ENCODE measurements around the gene RASL10B. TPM values are rescaled to one million over a fixed set of nuclear protein-coding genes. Genes with fewer than 3 reads are reported as not detected.
A peak's percentile ranks its signal among the peaks of the same experiment; 100 is the strongest.

RASL10B gene
- total and polyA plus RNA-seq, 10 of the 15 experiments (the other 5 are each of a cell fraction or from before 2014, with no cell fraction given) = not detected

DNA sequence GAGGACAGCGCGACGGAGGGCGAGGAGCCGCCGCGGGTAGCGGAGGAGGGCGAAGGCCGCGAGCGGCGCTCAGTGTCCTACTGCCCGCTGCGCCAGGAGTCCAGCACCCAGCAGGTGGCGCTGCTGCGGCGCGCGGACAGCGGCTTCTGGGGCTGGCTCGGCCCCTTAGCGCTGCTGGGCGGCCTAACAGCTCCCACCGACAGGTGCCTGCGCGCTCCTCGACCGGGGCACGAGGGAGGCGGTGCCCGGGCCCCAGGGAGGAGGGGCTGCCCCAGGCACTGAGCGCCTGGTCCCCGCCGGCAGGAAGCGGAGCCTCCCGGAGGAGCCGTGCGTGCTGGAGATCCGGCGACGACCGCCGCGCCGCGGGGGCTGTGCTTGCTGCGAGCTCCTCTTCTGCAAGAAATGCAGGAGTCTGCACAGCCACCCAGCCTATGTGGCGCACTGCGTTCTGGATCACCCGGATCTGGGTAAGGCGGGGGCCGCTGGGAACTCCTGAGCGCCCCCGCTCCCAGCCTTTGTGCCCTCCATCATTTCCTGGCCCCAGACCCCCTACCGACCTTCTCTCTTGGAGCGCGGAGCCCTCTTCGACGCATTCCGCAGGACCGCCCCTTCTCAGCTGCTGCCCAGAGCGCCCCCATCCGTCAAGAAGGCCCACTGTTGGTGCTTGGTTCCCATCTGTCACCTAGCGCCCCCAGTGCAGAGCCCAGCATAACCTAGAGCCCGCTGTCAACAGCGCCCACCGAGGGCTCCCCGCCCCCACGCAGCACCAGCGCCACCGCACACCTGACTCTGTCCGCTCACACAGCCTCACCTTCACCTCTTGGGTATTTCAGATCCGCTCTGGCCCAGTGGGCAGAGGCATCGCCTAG is 32.9 kb downstream of the RASL10B start:
- H3K4me2 ChIP-seq (ENCODE audit: control insufficient read depth, insufficient read depth) = peak overlapping the region; percentile 79
- no peaks in the 10 kb centered on the region for H3K9me3 ChIP-seq (replicated peaks; ENCODE audit: control insufficient read depth, insufficient read depth, low read length)
- no peak overlapping the region for H3K27ac ChIP-seq (ENCODE audit: control insufficient read depth, insufficient read depth)
- peaks cover 5% of the 10 kb centered on the region for H3K4me1 ChIP-seq (ENCODE audit: control insufficient read depth, insufficient read depth, low read length)
- BruUV-seq (replicated peaks) = no TSS peak
- H3K36me3 ChIP-seq (ENCODE audit: control insufficient read depth in 2 of 2, insufficient read depth in 2 of 2, low read length in 1 of 2) = no peaks in the 10 kb centered on the region
- SMC1A ChIA-PET (ENCODE audit: uncharacterized antibody, unreplicated experiment) = interaction anchor here (0.8 to 3.6 kb wide), 9 partner anchors 17 to 205 kb away, joined by 3 to 33 read pairs (median 4); partner anchors contain the start of gene TAF15
- peak; percentile 98 for ATAC-seq
- no peaks in the 10 kb centered on the region for H3K79me2 ChIP-seq (ENCODE audit: control insufficient read depth, insufficient read depth, low read length)
- intact Hi-C loops (cut with micrococcal nuclease; ENCODE audit: unreplicated experiment) = no loop called here
- no peaks in the 10 kb centered on the region for H4K20me1 ChIP-seq (ENCODE audit: control insufficient read depth, insufficient read depth)
- in situ Hi-C loops (cut with MboI) = no loop called here
- peak overlapping the region; percentile 62 for H2AFZ ChIP-seq (ENCODE audit: control insufficient read depth, low read depth, low read length)
- WGBS (ENCODE audit: insufficient coverage, insufficient replicate concordance, low lambda C conversion rate, missing lambda C conversion rate) = 3% methylated on average over 71 of the region's 75 CpGs
- CTCF ChIA-PET = interaction anchor here (0.7 to 8.3 kb wide), 51 partner anchors 9 to 719 kb away, joined by 3 to 220 read pairs (median 4); partner anchors contain the start of genes GAS2L2, RDM1, SLFN12L and TAF15
- POLR2A ChIA-PET = interaction anchor here (0.6 to 2.3 kb wide), 6 partner anchors 32 to 163 kb away, joined by 3 to 24 read pairs (median 3); partner anchors contain the start of gene TAF15
- RAD21 ChIA-PET (ENCODE audit: unreplicated experiment) = interaction anchor here (0.7 to 2.9 kb wide), 8 partner anchors 17 to 440 kb away, joined by 3 to 50 read pairs (median 4); partner anchors contain the start of gene TAF15
- peak; percentile 49 for DNase-seq (ENCODE audit: low read depth, low spot score)
- H3K9ac ChIP-seq (ENCODE audit: control insufficient read depth, insufficient read depth, low read length) = no peak overlapping the region
- no peak for FAIRE-seq
- H3K4me3 ChIP-seq = peak overlapping the region; percentile 63; the same call in 1 of the 2 replicates
- H3K27me3 ChIP-seq (replicated peaks in 1 of 2; ENCODE audit: control insufficient read depth in 2 of 2, insufficient read depth in 2 of 2, low read length in 1 of 2) = peaks cover 0 to 6% of the 10 kb centered on the region in 2 experiments
- peak; percentile 98 for TF ChIP-seq SMARCA5 (IDR thresholded peaks at IDR 0.05)
- no peak for TF ChIP-seq KAT2A (conservative IDR thresholded peaks at IDR 0.05; ENCODE audit: control insufficient read depth, low read depth, low read length)
- TF ChIP-seq LARP7 (IDR thresholded peaks at IDR 0.05) = peak; percentile 93
- TF ChIP-seq YBX1 (IDR thresholded peaks at IDR 0.05) = no peak
- TF ChIP-seq, protein P1, sequence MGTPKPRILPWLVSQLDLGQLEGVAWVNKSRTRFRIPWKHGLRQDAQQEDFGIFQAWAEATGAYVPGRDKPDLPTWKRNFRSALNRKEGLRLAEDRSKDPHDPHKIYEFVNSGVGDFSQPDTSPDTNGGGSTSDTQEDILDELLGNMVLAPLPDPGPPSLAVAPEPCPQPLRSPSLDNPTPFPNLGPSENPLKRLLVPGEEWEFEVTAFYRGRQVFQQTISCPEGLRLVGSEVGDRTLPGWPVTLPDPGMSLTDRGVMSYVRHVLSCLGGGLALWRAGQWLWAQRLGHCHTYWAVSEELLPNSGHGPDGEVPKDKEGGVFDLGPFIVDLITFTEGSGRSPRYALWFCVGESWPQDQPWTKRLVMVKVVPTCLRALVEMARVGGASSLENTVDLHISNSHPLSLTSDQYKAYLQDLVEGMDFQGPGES (IDR thresholded peaks at IDR 0.05) = no peak
- no peak for TF ChIP-seq HDGF (IDR thresholded peaks at IDR 0.05)
- TF ChIP-seq IKZF2 (IDR thresholded peaks at IDR 0.05) = peak in 1 of 2 experiments; percentile 35; a peak in 1 of 4 replicates
- peak; percentile 78 for TF ChIP-seq DPF2 (IDR thresholded peaks at IDR 0.05)
- no peak for TF ChIP-seq SPI1 (IDR thresholded peaks at IDR 0.05; ENCODE audit: borderline replicate concordance, insufficient read depth, low read depth, low read length)
- peak; percentile 49 for TF ChIP-seq SP1 (IDR thresholded peaks at IDR 0.05; ENCODE audit: low read depth, low read length)
- no peak for TF ChIP-seq ZZZ3 (IDR thresholded peaks at IDR 0.05; ENCODE audit: control insufficient read depth, insufficient read length, low read depth)
- TF ChIP-seq SIN3A (IDR thresholded peaks at IDR 0.05; ENCODE audit: low read depth, low read length) = no peak
- TF ChIP-seq, protein P2, sequence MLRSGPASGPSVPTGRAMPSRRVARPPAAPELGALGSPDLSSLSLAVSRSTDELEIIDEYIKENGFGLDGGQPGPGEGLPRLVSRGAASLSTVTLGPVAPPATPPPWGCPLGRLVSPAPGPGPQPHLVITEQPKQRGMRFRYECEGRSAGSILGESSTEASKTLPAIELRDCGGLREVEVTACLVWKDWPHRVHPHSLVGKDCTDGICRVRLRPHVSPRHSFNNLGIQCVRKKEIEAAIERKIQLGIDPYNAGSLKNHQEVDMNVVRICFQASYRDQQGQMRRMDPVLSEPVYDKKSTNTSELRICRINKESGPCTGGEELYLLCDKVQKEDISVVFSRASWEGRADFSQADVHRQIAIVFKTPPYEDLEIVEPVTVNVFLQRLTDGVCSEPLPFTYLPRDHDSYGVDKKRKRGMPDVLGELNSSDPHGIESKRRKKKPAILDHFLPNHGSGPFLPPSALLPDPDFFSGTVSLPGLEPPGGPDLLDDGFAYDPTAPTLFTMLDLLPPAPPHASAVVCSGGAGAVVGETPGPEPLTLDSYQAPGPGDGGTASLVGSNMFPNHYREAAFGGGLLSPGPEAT (IDR thresholded peaks at IDR 0.05; ENCODE audit: low read depth) = no peak
- TF ChIP-seq ATF7 (IDR thresholded peaks at IDR 0.05; ENCODE audit: low read depth) = no peak
- TF ChIP-seq, protein P3, sequence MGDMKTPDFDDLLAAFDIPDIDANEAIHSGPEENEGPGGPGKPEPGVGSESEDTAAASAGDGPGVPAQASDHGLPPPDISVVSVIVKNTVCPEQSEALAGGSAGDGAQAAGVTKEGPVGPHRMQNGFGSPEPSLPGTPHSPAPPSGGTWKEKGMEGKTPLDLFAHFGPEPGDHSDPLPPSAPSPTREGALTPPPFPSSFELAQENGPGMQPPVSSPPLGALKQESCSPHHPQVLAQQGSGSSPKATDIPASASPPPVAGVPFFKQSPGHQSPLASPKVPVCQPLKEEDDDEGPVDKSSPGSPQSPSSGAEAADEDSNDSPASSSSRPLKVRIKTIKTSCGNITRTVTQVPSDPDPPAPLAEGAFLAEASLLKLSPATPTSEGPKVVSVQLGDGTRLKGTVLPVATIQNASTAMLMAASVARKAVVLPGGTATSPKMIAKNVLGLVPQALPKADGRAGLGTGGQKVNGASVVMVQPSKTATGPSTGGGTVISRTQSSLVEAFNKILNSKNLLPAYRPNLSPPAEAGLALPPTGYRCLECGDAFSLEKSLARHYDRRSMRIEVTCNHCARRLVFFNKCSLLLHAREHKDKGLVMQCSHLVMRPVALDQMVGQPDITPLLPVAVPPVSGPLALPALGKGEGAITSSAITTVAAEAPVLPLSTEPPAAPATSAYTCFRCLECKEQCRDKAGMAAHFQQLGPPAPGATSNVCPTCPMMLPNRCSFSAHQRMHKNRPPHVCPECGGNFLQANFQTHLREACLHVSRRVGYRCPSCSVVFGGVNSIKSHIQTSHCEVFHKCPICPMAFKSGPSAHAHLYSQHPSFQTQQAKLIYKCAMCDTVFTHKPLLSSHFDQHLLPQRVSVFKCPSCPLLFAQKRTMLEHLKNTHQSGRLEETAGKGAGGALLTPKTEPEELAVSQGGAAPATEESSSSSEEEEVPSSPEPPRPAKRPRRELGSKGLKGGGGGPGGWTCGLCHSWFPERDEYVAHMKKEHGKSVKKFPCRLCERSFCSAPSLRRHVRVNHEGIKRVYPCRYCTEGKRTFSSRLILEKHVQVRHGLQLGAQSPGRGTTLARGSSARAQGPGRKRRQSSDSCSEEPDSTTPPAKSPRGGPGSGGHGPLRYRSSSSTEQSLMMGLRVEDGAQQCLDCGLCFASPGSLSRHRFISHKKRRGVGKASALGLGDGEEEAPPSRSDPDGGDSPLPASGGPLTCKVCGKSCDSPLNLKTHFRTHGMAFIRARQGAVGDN (IDR thresholded peaks at IDR 0.05) = peak; percentile 79
- TF ChIP-seq, protein P4, sequence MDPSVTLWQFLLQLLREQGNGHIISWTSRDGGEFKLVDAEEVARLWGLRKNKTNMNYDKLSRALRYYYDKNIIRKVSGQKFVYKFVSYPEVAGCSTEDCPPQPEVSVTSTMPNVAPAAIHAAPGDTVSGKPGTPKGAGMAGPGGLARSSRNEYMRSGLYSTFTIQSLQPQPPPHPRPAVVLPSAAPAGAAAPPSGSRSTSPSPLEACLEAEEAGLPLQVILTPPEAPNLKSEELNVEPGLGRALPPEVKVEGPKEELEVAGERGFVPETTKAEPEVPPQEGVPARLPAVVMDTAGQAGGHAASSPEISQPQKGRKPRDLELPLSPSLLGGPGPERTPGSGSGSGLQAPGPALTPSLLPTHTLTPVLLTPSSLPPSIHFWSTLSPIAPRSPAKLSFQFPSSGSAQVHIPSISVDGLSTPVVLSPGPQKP (IDR thresholded peaks at IDR 0.05; ENCODE audit: low read depth, low read length) = no peak

Measured in GM12878 (cell line).